ENCODE measurements around the gene NDST3. TPM values are rescaled to one million over a fixed set of nuclear protein-coding genes. Genes with fewer than 3 reads are reported as not detected.

NDST3 gene
- total RNA-seq, 4 donors from 2014 or later, result under 0.01 TPM; not detected in 3

- Histone ChIP-seq H3K36me3 (no peaks in the 10 kb centered on the region), H3K27me3 (peaks cover 0 to 32% (median 8%) of the 10 kb centered on the region in 4 donors), H3K4me3 (no peak overlapping the region), H3K4me1 (peaks cover 3 to 15% (median 12%) of the 10 kb centered on the region in 4 donors), H3K9me3 (no peaks in the 10 kb centered on the region), H3K27ac (replicated peaks in 1 of 4) (no peak overlapping the region)
- whole genome bisulfite sequencing, result 72% methylated on average over 1 of the region's 1 CpG
- TF ChIP-seq EP300 (IDR thresholded peaks at IDR 0.05) (no peak), POLR2A (IDR thresholded peaks at IDR 0.05; ENCODE audit: low read depth) (no peak), POLR2AphosphoS5 (IDR thresholded peaks at IDR 0.05) (no peak), CTCF (IDR thresholded peaks at IDR 0.05) (no peak)
- intact Hi-C loops (cut with DNase I), result no loop called here
- DNase-seq (ENCODE audit: extremely low spot score), result no peak
These were observed 5.1 kb upstream of the NDST3 start for GRCh38 chr4:118029224-118029623.

- 83% methylated on average over 2 of the region's 2 CpGs for WGBS
- DNase-seq (ENCODE audit: extremely low spot score), result no peak
- Histone ChIP-seq H3K36me3 (no peaks in the 10 kb centered on the region), H3K27ac (replicated peaks in 1 of 4) (no peak overlapping the region), H3K4me1 (peaks cover 3 to 16% (median 13%) of the 10 kb centered on the region in 4 donors), H3K9me3 (no peaks in the 10 kb centered on the region), H3K27me3 (peaks cover 0 to 55% (median 10%) of the 10 kb centered on the region in 4 donors), H3K4me3 (peak overlapping the region in 2 of 4 donors; percentile 54 to 55)
- TF ChIP-seq POLR2AphosphoS5 (IDR thresholded peaks at IDR 0.05), result no peak
- no peak for TF ChIP-seq POLR2A (IDR thresholded peaks at IDR 0.05; ENCODE audit: low read depth)
- no peak for TF ChIP-seq CTCF (IDR thresholded peaks at IDR 0.05)
- TF ChIP-seq EP300 (IDR thresholded peaks at IDR 0.05), result no peak
- intact Hi-C loops (cut with DNase I), result no loop called here
These were observed 1.6 kb upstream of the NDST3 start for GRCh38 chr4:118032691-118033090.

- WGBS, result under 1% methylated on average over 43 of the region's 100 CpGs
- no peak overlapping the region for H3K27ac ChIP-seq (replicated peaks in 1 of 4)
- no peak for TF ChIP-seq POLR2A (IDR thresholded peaks at IDR 0.05; ENCODE audit: low read depth)
- TF ChIP-seq EP300 (IDR thresholded peaks at IDR 0.05), result no peak
- TF ChIP-seq POLR2AphosphoS5 (IDR thresholded peaks at IDR 0.05), result no peak
- TF ChIP-seq CTCF (IDR thresholded peaks at IDR 0.05), result no peak
- H3K27me3 ChIP-seq, result peaks cover 0 to 55% (median 10%) of the 10 kb centered on the region in 4 donors
- H3K4me1 ChIP-seq, result peaks cover 3 to 16% (median 13%) of the 10 kb centered on the region in 4 donors
- H3K36me3 ChIP-seq, result no peaks in the 10 kb centered on the region
- H3K9me3 ChIP-seq, result no peaks in the 10 kb centered on the region
- no peak for DNase-seq (ENCODE audit: extremely low spot score)
- intact Hi-C loops (cut with DNase I), result no loop called here
- peak overlapping the region; percentile 49 to 63 (median 54) for H3K4me3 ChIP-seq
These were observed 886 bp upstream of the NDST3 start for GRCh38 chr4:118033148-118034052.

- no peaks in the 10 kb centered on the region for H3K9me3 ChIP-seq
- peaks cover 0 to 51% (median 10%) of the 10 kb centered on the region in 4 donors for H3K27me3 ChIP-seq
- intact Hi-C loops (cut with DNase I), result no loop called here
- no peaks in the 10 kb centered on the region for H3K36me3 ChIP-seq
- no peak for DNase-seq (ENCODE audit: extremely low spot score)
- 89% methylated on average over 1 of the region's 1 CpG for WGBS
- H3K27ac ChIP-seq (replicated peaks in 1 of 4), result no peak overlapping the region
- H3K4me3 ChIP-seq, result no peak overlapping the region
- TF ChIP-seq POLR2AphosphoS5 (IDR thresholded peaks at IDR 0.05) (no peak), CTCF (IDR thresholded peaks at IDR 0.05) (no peak), POLR2A (IDR thresholded peaks at IDR 0.05; ENCODE audit: low read depth) (no peak), EP300 (IDR thresholded peaks at IDR 0.05) (no peak)
- H3K4me1 ChIP-seq, result peaks cover 3 to 16% (median 13%) of the 10 kb centered on the region in 4 donors
These were observed 1.0 kb downstream of the NDST3 start for GRCh38 chr4:118035309-118035708.

Data from esophagus muscularis mucosa (tissue), 4 donors.